Endothelial cell (in vitro differentiated cells): Measurements from ENCODE around the gene CXorf38. TPM values are rescaled to one million over a fixed set of nuclear protein-coding genes. Genes with fewer than 3 reads are reported as not detected.
"Not testable (repeated sequence)": the region's sequence is repeated elsewhere in the genome, so short reads cannot be mapped to it uniquely, and the experiment has no call there.

Experiments
- DNase-seq: peaks from one replicate; pipeline ENCODE4 v3.0.0; 2021; ENCODE audit warnings: low spot score
- H3K27ac Mint-ChIP-seq: one replicate; pipeline ENCODE4 v1.8.0; 2021; ENCODE audit warnings: mixed read lengths, inconsistent platforms; ENCODE audit not compliant: unreplicated experiment
- H3K27me3 Mint-ChIP-seq: one replicate; pipeline ENCODE4 v1.8.0; 2021; ENCODE audit warnings: mild to moderate bottlenecking, moderate library complexity, mixed read lengths, inconsistent platforms; ENCODE audit not compliant: unreplicated experiment
- H3K36me3 Mint-ChIP-seq: one replicate; pipeline ENCODE4 v1.8.0; 2021; ENCODE audit warnings: mild to moderate bottlenecking, low read depth, mixed read lengths, inconsistent platforms; ENCODE audit not compliant: unreplicated experiment
- H3K4me1 Mint-ChIP-seq: one replicate; pipeline ENCODE4 v1.8.0; 2021; ENCODE audit warnings: mild to moderate bottlenecking, mixed read lengths, inconsistent platforms; ENCODE audit not compliant: unreplicated experiment
- H3K4me3 Mint-ChIP-seq: one replicate; pipeline ENCODE4 v1.8.0; 2021; ENCODE audit warnings: mild to moderate bottlenecking, mixed read lengths, inconsistent platforms; ENCODE audit not compliant: unreplicated experiment
- H3K9me3 Mint-ChIP-seq: one replicate; pipeline ENCODE4 v1.8.0; 2021; ENCODE audit warnings: mixed read lengths, inconsistent platforms; ENCODE audit not compliant: unreplicated experiment
- total RNA-seq: library from RNA; stranded (reverse); fragmentation: NEBNext Ultra II Directional; extraction: Animal tissue kit (Norgen Biotek cat#: 25700); gene quantifications from one replicate; pipeline ENCODE4 v1.2.1, GENCODE V29; 2021; ENCODE audit not compliant: unreplicated experiment
- TF ChIP-seq, protein P1 (sequence below): fragments of 200-600 bp; sonication (generic); IDR thresholded peaks from one replicate; pipeline ENCODE4 v1.5.0; 2021; ENCODE audit warnings: antibody characterized with exemption; ENCODE audit not compliant: unreplicated experiment

Gene CXorf38
- total RNA-seq, 1 donor from 2014 or later = 9.3 TPM

DNA sequence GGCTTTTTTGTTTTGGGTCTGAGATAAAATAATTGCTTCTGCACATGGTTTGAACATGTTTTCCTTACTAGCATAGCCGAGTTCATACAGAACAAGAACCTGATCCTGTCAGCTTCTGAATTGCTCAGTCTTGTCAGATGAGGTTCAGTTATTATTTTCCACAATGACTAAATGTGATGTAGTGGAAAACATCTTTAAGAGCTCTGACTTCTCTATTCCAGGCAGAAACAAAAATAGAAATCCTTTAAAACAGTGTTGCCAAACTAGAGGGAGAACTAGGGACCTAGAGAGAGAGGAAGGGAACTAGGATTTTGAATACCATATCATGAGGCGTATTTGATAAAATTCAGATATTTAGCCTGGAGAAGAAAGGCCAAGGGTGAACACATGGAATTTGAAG lies 64.5 kb downstream of the CXorf38 start:
- DNase-seq = no peak
- TF ChIP-seq, protein P1, sequence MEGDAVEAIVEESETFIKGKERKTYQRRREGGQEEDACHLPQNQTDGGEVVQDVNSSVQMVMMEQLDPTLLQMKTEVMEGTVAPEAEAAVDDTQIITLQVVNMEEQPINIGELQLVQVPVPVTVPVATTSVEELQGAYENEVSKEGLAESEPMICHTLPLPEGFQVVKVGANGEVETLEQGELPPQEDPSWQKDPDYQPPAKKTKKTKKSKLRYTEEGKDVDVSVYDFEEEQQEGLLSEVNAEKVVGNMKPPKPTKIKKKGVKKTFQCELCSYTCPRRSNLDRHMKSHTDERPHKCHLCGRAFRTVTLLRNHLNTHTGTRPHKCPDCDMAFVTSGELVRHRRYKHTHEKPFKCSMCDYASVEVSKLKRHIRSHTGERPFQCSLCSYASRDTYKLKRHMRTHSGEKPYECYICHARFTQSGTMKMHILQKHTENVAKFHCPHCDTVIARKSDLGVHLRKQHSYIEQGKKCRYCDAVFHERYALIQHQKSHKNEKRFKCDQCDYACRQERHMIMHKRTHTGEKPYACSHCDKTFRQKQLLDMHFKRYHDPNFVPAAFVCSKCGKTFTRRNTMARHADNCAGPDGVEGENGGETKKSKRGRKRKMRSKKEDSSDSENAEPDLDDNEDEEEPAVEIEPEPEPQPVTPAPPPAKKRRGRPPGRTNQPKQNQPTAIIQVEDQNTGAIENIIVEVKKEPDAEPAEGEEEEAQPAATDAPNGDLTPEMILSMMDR = no peak
- peaks cover 4% of the 10 kb centered on the region for H3K4me1 Mint-ChIP-seq
- no peak overlapping the region for H3K27ac Mint-ChIP-seq
- no peaks in the 10 kb centered on the region for H3K9me3 Mint-ChIP-seq
- peaks cover 2% of the 10 kb centered on the region for H3K27me3 Mint-ChIP-seq
- no peaks in the 10 kb centered on the region for H3K36me3 Mint-ChIP-seq
- no peak overlapping the region for H3K4me3 Mint-ChIP-seq

GRCh38 chrX:40582178-40582577 lies 65.2 kb downstream of the CXorf38 start:
- H3K27me3 Mint-ChIP-seq, H3K27ac Mint-ChIP-seq, H3K4me3 Mint-ChIP-seq, H3K9me3 Mint-ChIP-seq, H3K36me3 Mint-ChIP-seq, DNase-seq, H3K4me1 Mint-ChIP-seq: not testable (repeated sequence)

DNA sequence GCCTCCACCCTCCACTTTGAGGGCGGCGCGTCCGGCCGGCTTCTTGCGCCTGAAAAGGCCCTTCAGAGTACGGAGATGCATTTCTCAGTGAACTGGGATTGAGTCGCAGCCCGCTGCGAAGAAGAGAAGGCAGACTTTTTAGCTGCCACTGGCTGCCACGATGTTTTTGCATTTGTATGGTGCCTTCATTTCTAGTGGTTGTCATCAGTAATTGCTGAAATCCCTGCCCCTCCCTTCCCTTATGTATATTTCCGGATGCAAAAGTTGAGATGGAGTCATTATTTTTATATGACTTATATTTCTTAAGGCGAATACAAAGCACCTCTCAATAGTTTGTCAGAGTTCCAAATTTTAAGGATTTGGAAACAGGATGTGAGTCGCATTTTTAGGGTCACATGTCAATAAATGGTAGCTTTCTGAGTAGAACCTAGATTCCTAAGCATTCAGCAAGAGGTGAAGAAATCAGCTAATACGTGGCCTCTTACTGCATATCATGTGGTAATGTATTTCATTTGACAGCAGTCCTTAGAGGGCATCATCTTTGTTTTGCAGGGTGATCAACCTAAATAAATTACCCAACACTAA lies 65.9 kb downstream of the CXorf38 start:
- Mint-ChIP-seq H3K9me3 (no peaks in the 10 kb centered on the region), H3K27ac (peak overlapping the region; percentile 48), H3K27me3 (peaks cover 2% of the 10 kb centered on the region), H3K4me3 (peak overlapping the region; percentile 85), H3K36me3 (no peaks in the 10 kb centered on the region), H3K4me1 (peaks cover 4% of the 10 kb centered on the region)
- DNase-seq = no peak
- TF ChIP-seq, protein P1 = no peak

DNA sequence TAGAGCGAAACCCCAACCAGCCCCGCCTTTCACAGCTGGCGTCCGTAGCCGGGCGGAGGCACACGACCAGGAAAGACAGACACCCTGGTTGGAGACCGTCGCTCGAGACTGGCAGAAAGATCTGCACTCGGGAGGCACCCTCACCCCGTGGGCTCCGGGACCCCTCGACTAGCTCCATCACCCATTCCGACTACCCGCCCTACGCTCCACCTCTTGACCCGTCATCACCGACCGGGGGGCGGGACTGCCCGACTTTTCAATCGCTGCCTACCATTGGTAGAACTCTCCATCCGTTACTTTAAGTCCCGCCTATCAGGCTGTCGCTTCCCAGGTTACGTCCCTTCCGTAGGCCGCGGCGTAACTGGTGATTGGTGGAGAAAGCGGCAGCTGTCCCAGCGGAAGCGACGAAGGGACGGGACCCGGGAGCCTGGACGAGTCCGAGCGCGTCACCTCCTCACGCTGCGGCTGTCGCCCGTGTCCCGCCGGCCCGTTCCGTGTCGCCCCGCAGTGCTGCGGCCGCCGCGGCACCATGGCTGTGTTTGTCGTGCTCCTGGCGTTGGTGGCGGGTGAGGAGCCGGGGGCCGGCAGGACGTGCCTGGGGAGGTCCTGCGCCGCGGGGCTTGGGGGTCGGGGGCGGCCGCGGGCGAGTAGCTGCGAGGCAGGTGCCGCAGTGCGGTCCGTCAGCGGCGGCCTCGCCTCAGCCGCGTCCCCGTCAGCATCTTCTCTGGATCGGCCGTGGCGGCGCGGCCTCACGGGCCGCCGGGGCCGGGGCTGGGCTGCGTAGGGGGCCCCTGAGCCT lies 66.6 kb downstream of the CXorf38 start, which contains the start of gene ATP6AP2:
Gene ATP6AP2, plus strand, starts transcription at position 434 of the 799 bp plus-strand sequence. Its CDS starts 96 bp downstream, at position 530.
- Mint-ChIP-seq H3K27me3 (peaks cover 2% of the 10 kb centered on the region), H3K27ac (peak within 1 kb of the TSS; percentile 52), H3K9me3 (no peaks in the 10 kb centered on the region), H3K4me3 (peak within 1 kb of the TSS; percentile 91), H3K4me1 (peaks cover 4% of the 10 kb centered on the region), H3K36me3 (no peaks in the 10 kb centered on the region)
- TF ChIP-seq, protein P1 = no peak
- peak; percentile 77 for DNase-seq

- Mint-ChIP-seq H3K4me3 (peak overlapping the region; percentile 91), H3K27me3 (peaks cover 2% of the 10 kb centered on the region), H3K36me3 (no peaks in the 10 kb centered on the region), H3K9me3 (no peaks in the 10 kb centered on the region), H3K4me1 (peaks cover 4% of the 10 kb centered on the region), H3K27ac (no peak overlapping the region)
- TF ChIP-seq, protein P1 = no peak
- no peak for DNase-seq
Measured at GRCh38 chrX:40579900-40580536, 67.3 kb downstream of the CXorf38 start.
